ENCODE measurements around the gene SLC25A24.
"Not testable (repeated sequence)": the region's sequence is repeated elsewhere in the genome, so short reads cannot be mapped to it uniquely, and the experiment has no call there.

Gene SLC25A24

DNA sequence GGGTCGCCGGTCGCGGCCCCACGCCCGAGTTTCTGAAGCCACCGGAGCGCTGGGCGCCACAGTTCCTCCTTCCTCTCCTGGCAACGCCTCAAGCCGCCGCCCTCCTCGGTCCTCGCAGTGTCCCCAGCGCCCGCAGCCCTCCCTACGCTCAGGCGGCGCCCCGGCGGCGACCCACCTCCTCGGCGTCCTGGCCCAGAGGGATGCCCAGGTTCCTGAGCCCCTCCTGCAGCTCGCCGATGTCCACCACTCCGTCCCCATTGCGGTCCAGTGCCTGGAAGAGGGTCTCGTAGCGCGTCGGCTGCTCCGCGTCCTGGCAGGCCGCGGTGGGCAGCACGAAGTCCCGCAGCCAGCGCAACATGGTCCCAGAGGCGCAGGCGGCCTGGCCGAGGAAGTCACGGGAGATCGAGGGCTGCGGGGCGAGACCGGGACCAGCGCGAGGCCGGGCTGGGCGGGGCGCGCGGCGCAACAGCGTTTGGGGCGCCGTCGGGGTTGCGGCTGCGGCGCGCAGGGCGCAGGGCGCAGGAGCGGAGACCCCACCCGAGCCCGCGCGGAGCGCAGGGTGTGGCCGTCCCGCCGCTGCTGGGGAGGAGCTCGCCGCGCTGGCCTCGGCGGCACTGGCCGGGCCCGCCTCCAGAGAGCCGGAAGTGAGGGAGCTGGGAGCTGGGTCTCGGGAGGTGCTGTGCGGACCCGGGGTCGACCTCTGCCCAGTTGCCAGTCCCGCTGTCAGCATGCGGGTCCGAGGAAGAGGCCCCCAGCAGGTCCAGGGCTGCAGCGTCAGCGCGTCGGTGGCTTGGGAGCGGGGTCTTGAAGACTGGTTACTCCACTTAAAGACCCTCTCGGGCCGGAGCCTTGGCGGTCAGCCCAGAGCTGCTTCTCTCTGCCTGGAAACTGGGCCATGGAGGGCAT, at the start of gene SLC25A24:
SLC25A24 (minus strand) TSS at position 563 of the 906 bp plus-strand sequence; CDS start at position 358, 205 bp downstream.
- peak; percentile 87 for DNase-seq

DNA sequence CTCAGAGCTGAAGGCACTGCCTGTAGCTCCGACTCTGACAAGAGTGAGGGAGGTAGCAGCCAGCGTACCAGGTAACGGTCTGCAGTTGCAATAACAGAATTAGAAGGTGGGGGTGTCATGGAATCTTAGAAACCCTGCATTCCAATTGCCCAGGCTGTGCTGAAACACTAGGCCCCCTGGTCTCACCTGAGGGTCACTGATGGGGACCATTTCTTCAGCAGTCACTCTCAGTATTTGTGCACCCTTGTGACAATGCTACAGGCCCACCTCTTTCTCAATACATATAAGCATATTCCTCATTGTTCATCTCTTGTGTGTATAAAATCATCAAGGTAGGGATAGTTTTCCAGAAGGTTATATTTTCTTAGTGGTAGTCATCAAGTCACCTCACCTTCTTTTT, 43.8 kb upstream of the SLC25A24 start, which contains the start of gene NBPF4:
NBPF4 (minus strand) TSS at position 101 of the 400 bp plus-strand sequence. CDS start 315 bp downstream, outside the sequence.
- not testable (repeated sequence) for DNase-seq

DNA sequence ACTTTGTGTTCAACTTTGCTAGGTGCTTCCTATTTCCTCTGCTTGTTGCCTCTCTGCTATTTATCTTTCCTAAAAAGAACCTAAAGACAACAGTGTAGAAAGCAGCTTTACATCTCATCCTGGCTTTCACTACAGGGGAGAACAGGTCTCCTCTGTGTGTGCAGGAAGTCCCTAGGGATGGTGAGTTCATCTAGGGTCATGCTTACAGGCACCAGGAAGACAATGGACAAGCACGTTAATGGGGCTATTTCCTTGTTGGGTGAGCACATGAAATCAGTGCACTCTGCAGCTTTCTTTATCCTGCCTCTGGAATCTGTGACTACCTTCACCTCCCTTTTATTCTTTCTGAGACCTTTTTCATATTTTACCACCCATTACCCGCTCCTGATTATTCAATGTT, 39.3 kb upstream of the SLC25A24 start:
- DNase-seq, result not testable (repeated sequence)

DNA sequence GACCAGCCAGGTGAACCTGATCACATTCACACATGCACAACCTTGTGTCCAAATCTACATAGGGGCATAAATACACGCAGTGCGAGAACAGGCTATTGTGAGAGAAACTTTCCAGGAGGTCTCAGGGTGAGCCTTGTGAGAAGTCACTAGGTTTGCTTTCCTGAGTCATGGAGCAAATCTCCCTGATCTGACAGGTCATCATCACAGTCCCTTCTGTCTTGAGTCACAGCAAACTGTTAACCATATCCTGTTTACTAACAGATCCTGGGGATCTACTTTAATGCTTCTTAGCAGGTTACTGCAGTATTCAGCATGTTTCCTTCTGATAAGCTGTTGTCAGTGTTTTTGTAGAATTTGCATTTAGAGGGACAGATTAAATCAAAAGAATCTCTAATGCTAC, 35.2 kb upstream of the SLC25A24 start:
- DNase-seq, result not testable (repeated sequence)

DNA sequence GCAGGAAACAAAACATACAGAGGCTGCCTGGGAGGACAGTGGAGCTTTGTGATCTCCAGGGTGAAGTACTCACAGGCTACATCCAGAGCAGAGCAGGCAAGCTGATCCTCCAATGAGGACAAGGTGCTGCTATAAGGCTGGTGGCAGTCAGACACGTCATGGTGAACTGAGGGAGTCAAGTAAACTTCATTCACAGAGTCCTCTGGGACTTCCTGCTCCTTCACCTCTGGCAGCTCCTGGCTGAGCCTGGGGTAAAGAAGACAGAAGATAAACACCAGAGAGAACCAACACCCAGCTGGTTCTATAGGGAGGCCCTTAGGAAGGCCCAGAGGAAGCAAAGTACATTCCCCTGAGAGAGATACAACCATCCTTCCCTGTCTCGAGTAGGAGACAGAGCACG, 32.0 kb upstream of the SLC25A24 start:
- DNase-seq, result not testable (repeated sequence)

DNA sequence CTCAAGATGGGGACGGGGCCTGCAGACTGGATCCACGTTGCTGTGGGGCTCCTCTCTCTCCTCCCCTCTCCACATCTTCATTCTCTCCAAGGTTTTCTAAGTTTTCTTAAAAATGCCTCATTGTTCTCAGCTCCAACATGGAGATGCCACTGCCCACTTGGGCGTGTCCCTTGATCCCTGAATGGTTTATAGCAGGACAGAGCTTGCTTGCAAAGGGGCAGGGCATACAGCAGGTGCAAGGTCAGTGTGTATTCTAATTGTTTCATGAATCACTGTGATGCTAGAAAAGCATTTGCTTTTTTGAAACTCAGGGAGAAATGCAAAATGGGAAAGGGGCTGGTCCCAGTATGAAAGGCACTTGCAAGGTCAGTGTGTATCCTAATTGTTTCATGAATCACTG, 29.8 kb upstream of the SLC25A24 start:
- DNase-seq, result not testable (repeated sequence)

DNA sequence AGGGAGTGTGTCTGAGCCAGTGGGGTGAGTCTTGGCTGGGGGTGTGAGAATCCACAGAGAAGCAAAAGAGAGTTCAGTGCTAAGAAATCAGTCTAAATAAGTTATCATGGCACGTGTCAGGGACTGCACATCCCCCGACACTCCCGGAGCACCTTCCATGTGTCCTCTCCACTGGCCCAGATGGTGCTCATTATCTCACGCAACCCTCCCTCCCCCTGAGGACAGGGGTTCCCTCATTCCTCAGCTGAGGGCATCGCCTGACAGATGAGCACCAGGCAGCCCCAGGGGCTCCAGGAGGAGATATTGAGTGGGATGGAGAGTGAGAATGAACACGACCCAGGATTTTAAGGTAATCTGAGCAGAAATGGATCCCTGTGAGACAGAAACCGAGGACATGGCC, 27.6 kb upstream of the SLC25A24 start:
- not testable (repeated sequence) for DNase-seq

DNA sequence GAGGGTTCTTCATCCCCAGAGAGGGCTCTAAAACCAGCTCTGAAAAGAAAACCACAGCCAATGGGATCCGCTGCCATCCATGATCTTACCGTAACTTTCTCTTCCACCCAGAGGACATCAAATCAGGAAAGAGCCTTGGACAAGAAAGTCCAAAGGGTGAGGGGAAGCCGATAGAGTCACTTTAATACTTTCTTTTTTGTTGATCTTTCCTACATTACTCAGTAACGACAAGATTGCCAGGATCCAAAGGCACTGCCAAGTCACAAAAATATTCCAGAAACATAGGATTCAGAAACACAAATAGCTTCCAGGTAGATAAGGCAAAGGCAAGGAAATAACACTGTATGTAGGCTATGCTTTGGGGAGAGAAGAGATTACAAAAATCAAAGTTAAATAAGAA, 26.7 kb upstream of the SLC25A24 start:
- not testable (repeated sequence) for DNase-seq

DNA sequence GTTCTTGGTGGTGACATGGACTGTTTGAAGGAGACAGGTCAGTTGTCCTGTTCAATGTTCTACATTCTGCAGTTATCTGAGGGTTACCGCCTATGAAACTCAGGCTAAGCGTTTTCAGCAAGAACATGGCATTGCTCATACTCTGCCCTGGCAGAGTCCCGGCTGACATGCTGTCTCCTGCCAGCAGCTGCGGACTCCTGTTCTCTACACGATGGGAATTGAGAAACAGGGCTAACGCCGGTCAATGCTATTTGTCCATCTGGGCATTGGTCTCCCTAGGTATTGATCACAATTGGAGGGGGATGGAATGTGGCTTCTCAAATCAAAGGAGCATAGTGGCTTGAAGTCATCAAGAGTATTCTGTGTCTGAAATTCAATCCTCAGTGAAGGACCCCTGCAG, 23.1 kb upstream of the SLC25A24 start:
- DNase-seq, result not testable (repeated sequence)

DNA sequence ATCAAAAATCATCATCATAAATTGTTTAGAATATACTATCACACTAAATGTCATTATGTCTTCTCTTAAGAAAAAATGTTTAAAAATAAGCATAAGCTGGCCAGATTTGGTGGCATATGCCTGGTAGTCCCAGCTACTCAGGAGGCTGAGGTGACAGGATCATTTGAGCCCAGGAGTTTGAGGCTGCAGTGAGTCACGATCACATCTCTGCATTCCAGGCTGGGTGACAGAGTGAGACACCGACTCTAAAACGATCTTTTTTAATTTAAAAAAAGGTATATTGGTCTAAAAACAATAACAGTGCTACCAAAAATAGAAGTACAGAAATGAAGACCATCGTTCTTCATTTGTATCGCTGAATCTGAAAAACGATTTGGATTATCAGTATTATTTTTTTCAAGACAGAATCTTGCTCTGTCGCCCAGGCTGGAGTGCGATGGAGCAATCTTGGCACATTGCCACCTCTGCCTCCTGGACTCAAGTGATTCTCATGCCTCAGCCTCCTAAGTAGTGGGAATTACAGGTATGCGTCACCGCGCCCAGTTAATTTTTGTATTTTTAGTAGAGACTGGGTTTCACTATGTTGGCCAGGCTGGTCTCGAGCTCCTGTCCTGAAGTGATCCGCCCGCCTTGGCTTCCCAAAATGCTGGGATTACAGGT, 17.5 kb upstream of the SLC25A24 start:
- not testable (repeated sequence) for DNase-seq

DNA sequence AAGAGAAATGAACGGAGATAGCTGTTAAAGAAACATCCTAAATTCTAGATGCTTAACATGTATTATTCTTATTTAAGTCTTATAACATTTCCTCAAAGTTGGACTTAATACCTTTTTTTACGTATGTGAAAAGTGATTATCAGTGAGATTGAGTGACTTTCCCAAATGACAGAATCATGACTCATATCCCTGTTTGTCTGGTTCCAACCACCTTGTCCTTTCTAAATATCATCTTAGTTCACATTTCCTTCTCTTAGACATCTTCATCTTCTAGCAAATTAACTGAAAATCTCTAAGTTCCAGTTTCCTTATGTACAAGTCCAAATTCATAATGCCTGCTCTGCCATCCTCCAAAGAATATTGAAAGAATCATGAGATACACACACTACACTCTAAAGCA, 16.9 kb upstream of the SLC25A24 start:
- not testable (repeated sequence) for DNase-seq

DNA sequence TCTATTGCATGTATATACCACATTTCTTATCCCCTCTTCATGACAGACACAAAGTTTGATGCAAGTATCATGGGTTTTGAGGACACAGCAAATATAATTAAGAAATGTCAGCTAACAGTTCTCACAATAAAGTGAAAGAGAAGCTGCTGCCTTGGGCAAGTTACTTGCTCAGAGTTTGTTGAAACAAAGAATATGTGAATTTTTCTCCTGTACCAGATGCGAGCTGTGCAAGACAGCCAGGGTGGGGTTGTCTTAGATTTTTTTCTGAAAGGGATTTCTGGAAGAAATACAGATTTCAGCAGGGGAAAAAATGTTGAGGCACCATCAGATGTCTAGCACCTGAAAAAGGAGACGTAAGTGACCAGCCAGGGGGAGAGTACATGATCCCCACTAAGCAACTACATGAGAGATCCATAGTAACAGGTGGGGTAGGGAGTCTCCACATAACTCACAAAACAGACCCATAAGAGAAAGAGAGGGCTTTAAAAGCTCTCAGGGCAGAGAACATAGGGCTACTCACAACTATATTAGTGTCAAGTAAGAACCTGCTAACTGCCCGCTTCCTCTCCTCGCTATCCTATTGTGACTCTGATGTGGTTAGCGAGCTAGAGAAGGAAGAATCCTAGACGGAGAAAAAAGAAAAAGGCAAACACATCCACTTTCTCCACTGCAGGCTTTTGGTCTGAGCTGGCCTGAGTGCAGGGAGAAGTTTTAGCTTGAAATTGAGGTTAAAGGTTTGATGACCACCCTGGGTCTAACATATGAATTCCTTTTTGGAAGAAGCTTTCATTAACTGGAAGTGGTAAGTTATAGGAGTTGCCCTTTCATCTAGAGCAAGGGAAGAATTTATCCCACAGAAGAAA, 16.1 kb upstream of the SLC25A24 start:
- not testable (repeated sequence) for DNase-seq

DNA sequence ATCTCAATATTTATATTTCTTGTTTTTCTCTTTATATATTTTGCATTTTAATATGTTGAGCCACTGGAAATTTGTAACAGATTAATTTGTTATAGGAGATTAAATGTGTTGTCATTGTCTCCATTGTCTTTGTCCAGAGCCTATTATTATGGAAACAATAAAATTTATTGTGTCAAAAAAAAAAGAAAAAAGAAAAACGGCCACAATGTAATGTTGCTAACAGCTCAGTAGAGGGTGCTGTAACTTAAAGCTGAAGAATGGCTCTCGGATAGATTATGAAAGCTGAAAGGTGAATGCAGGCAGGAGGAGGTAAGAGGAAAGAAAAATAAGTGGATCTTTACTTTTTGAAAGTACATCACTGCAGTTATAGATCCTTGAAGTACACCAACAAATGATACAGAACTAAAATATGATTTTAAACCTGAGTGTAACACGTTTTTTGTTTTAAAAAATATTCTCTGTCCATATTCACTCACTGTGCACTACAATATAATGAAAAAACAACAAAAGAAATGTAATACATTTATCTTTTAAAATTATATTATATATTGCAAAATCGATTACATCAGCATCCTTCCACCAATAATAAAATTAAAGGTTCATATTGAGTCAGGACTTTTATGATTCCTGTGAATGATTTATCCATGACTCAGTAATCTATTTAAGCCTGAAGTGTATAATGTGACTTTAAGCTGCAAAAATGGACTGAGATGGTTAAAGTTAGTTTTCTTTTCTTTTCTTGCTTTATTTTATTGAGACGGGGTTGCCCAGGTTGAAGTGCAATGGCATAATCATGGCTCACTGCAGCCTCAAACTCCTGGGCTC, 14.7 kb upstream of the SLC25A24 start:
- DNase-seq, result peak; percentile 56

DNA sequence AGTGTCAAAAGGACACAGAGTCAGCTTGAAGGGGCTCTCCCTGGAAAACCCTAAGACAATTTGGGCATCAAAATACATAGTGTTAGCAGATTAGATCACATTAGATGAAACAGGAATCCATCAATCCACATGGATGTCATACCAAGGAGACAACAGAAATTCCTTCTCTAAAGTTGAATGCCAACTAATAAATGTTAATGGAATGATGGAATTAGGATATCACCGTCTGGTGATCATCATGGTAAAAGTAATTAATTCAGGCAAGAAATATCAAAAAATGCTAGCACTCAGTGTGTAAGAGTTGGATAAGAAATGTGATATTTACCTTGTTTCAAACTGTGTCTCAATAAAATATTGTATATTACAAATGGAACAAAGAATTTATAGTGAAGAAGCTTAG, 10.9 kb upstream of the SLC25A24 start:
- DNase-seq, result no peak

DNA sequence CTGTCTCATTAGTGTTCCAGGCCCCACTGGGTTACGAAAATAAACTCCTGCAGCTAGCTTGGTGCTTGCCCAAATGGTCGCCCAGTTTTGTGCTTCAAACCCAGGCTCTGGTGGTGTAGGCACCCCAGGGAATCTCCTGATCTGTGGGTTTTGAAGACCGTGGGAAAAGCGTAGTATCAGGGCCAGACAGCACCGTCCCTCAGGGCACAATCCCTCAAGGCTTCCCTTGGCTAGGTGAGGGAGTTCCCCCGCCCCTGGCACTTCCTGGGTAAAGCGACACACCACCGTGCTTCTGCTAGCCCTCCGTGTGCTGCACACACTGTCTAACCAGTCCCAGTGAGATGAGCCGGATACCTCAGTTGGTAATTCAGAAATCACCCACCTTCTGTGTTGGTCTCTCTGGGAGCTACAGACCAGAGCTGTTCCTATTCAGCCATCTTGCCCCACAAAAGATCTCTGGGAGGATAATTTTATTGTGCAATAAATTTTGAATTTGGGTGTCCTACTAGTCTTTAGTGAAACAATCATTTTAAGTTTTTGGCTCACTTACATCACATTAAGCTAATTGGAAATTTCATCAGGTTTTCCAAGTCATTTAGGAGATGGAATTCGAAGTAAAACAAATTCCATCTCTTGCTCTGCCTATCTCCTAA, 9.4 kb upstream of the SLC25A24 start:
- DNase-seq, result no peak

DNA sequence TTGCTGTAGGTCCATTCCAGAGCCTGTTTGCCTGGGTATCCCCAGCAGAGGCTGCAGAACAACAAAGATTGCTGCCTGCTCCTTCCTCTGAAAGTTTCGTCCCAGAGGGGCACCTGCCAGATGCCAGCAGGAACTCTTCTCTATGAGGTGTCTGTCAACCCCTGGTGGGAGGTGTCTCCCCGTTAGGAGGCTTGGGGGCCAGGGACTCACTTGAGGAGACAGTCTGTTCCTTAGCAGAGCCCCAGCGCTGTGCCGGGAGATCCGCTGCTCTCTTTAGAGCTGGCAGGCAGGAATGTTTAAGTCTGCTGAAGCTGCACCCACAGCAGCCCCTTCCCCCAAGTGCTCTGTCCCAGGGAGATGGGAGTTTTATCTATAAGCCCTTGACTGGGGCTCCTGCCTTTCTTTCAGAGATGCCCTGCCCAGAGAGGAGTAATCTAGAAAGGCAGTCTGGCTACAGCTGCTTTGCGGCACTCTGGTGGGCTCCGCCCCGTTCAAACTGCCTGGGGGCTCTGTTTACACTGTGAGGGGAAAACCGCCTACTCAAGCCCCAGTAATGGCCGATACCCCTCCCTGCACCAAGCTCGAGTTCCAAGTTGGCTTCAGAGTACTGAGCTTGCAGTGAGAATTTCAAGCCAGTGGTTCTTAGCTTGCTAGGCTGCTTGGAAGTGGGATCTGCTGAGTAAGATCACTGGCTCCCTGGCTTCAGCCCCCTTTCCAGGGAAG, 8.7 kb upstream of the SLC25A24 start:
- no peak for DNase-seq

DNA sequence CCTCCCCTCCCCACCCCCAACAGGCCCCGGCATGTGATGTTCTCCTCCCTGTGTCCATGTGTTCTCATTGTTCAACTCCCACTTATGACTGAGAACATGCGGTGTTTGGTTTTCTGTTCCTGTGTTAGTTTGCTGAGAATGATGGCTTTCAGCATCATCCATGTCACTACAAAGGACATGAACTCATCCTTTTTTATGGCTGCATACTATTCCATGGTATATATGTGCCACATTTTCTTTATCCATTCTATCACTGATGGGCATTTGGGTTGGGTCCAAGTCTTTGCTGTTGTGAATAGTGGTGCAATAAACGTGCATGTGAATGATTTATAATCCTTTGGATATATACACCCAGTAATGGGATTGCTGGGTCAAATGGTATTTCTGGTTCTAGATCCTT, 3.4 kb upstream of the SLC25A24 start:
- DNase-seq, result not testable (repeated sequence)

DNA sequence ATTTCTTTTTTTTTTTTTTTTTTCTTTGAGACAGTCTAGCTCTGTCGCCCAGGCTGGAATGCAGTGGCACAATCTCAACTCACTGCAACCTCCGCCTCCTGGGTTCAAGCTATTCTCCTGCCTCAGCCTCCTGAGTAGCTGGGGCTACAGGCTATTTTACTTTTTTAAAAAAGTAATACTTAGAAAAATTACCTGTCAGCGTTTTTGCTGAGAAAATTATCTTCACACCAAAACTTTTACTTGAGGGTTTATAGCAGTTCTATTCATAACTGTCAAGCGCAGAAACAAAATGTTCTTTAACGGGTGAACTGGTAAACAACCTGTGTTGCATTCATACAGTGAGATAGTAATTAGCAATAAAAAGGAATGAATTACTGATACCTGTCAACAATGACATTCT, 1.5 kb upstream of the SLC25A24 start:
- no peak for DNase-seq

DNA sequence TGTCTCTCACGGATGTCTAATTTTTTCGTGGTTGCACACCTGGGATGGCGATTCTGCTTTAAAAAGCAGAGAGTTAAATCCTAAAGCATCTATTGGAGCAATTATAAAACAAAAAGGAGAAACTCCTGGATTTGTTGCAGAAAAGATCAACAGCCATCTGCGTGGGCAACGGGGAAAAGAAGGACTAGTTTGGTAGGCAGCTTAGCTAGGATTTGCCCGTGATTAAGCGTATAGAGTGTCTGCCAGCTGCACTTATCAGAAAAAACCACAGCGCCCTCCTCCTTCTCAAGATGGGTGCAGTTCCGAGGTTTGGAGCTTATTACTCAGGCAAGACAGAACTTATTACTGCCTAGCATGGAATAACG, 526 bp upstream of the SLC25A24 start:
- peak; percentile 88 for DNase-seq

DNA sequence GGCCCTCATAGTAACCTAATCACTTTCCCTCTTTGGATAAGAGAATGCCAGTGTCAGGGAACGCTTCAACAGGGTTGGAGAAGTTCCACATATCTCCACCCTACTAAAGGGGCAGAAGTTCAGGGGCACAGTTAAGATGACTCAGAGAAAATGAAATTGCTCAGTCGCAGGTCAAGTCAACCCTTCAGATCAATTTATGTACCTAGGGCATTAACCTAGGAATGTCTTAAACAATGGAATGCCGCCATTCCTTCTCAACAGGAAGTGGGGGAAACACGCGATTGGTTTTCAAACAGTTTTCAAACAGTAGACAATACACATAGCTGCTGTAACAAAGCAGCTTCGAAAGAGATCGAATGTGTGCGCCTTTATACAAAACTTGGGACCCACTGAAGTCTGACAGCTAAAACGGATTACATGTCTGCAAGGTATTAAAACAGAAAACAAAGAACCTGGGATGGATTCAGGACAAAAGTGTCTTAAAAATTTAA, 897 bp downstream of the SLC25A24 start:
- DNase-seq, result no peak

DNA sequence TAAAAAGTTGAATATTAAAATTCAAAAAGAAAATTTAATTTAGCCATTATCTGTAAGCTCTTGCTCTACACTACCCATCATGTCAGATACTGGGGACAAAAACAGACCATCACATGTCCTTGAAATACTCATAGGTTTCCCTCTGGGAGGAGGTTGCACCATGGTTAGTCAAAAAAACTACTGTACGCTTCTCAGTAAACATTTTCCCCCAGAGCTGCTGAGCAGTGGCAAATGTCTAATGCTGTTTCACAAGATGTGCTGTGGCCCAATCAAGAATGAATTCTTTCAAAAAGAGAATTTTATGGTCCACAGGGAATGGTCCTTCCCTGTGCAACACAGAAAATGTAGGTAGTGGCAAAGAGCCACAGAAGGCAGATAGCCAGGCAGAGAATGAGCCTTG, 6.1 kb downstream of the SLC25A24 start:
- DNase-seq, result no peak
